NCI-H2227 (cell line): ENCODE measurements around the gene IPPK.
A peak's percentile ranks its signal among the peaks of the same experiment; 100 is the strongest.

Source experiments
- DNase-seq: peaks from one replicate; lab custom pipeline; 2025; ENCODE audit not compliant: unreplicated experiment; lab: John Stamatoyannopoulos, UW

The IPPK gene

DNA sequence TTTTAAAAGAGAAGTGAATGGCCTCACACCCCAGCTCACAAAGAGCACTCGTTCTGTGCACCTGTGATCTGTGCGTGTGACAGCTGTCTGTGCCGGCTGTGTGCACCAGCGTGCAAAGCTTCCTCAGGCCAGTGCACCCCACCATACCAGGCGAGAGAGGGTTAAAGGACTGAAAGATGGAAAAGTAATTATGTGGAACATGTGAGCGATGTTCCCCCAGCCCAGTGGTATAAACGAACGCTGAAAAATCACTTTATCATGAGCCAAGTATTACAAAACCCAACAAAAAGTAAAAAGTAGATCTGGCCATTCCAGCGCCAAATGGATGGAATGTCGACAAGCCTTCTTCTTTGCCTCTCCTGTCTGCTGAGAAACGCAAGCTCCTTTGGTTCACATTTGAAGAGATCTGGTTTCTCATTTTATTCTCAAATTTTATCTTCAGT is 53.7 kb downstream of the IPPK start:
- no peak for DNase-seq

DNA sequence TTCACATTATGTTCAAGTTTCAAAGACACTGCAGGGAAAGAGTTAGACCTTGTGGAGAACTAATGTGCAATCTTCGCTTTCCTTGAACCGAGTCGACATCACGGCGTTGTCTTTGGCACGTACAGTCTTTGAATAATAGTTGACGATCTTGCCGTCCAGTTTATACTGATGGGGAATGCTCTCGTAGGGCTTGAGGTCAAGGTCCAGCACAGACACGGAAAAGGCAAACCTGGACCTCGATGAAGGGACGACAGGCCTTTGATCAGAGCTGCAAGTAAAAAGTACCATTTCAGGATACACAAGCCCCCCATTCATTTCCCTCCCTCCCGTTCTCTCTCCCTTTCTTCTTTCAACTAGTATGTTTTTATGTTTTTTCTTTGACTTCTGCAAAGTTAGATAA is 54.1 kb downstream of the IPPK start:
- no peak for DNase-seq

DNA sequence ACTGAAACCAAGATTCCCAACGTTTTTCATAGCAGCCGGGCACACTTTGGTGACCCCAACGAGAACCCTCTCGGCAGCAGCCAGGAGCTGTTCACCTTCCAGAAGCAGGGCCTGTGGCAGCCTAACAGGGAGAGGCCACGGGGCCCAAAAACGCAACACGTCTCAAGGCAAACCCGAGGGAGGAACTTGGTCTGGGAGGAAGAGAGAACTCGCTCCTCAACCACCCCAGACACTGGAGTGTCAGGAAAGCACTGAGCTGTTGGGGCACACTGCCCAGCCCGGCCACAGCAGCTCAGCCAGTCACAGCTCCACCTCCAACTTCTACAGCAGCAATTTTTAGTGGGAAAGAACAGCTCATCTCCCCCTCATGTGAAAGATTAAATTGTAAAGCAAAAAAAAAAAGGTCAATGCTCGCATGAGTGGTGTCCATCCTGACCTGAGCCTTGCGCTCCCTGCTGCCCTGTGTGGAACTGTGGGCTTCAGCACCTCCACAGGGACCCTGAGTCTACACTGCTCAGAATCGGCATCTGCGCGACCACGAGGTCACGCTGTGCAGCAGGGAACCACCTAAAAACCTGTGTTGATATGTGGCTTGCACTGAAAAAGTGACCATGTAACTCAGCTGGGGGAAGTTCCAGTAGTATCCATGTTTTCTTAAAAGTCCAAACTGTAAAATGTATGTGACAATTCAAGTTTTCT is 55.0 kb downstream of the IPPK start:
- no peak for DNase-seq

DNA sequence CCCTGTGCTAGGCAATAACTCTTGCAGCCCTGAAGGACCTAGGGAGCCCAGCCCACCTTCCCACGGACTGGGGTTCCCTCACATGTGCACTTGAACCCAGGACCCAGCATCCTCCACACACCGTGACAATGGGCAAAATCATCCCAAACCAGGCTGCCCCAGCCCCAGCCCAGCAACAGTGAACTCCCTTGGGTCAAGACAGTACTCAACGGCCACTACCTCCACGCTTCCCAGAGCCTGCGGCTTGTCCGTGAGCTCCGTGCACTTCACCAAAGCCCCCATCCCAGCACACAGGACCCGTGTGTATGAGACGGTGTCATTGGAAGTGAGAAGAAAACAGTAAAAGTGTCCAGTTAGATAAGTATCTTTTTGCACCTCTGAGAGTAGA is 55.8 kb downstream of the IPPK start:
- no peak for DNase-seq

DNA sequence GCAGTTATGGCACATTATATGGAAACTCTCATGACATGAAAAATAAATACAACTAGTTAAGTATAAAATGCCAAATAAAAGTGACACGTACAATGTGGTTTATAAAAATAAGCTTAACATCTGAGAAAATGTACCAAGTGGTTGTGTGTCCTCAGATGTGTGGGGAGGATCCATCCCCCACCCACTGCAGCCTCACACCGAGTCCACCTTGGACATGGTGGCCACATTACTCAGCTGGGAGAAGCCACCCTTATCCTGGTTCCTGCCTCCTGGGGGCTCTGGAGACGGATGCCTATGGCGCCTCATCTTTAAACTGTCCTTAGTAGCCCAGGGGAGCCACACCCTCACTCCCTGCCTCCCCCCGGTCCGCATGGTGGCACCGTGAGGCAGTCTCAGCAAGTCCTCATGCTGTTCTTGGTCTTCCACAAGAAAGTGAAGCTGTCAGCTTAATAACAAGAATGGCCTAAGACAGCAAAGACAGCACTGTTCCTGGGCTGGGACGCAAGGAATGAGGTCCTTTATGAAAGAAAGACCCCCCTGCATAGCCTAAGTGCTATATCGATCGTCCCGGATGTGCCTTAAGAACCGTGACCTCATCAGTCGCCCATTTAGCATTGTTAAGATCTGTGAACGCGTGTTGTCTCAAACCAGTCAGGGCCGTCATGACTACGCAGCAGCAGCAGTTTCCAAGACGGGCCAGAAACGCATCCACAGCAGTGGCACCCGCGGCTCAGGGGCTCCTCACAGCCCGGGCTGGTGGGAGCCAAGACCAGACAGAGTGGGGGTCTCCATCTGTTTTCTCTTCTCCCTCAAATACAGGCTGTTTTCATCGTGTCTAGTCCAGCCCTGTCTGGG is 56.4 kb downstream of the IPPK start:
- DNase-seq = no peak

DNA sequence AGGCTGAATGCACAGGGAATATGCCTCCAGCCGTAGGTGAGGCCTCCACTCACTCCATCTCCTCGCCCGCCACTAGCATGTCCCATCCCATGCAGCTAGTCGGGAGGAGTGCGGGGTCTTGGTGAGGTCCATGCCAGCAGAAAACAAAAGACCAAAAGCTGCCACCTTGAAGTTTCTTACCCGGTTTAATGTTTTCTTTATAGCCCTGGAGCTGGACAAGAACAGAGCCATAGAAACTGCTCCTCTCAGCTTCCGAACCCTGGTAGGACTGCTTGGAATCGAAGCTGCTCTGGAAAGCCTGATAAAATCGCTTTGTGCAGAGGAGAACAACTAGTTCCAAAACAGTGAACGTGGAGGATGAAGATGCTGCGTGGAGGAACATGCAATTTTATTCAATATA is 57.1 kb downstream of the IPPK start:
- DNase-seq = no peak

DNA sequence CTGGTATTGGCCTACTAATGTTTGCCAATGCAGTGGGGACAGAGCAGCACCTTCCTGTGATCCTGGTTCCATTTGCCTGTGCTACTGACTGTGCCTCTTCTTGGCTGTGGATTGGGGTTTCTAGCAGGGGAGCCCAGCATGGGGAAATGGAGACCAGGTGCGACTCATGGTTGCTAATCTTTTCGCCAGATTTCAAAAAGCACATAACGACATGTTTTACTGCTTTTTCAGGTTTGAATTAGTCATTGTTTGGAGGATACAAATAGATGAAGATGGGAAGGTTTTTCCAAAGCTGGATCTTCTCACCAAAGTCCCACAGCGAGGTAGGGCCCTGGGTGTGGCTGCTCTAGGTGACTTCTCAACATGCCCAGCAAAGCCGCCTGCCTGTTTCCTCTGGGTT is 57.6 kb downstream of the IPPK start:
- DNase-seq = no peak

DNA sequence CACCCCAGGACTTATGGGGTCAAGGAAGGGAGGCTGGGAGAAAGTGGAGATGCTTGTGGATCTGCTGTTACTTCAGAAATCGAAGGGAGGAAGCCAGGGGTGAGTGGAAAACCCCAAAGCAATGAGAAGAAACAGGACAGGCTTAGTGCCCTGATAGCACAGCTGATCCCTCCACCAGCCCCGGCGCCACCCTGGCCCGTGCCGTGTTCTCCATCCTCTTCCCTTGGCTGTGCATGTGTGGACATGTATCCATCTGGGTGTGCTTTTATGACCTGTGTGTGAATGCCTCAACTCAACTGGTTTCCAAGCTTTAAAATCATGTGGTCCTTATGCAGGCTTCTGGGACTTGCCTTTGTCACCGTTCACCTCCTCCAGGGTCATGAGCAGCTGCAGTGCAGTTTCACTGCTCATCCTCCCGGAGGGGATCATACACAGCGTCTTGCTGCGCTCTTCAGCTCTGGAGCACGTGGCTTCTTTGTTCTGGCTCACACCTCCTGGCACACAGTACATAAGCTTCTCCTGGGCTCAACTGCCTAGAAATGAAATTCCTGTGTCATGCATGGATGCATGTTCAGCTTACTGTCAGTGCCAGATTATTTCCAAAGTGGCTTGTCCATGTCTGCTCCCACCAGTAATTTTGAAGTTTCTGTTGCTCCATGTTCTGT is 58.2 kb downstream of the IPPK start:
- DNase-seq = no peak

DNA sequence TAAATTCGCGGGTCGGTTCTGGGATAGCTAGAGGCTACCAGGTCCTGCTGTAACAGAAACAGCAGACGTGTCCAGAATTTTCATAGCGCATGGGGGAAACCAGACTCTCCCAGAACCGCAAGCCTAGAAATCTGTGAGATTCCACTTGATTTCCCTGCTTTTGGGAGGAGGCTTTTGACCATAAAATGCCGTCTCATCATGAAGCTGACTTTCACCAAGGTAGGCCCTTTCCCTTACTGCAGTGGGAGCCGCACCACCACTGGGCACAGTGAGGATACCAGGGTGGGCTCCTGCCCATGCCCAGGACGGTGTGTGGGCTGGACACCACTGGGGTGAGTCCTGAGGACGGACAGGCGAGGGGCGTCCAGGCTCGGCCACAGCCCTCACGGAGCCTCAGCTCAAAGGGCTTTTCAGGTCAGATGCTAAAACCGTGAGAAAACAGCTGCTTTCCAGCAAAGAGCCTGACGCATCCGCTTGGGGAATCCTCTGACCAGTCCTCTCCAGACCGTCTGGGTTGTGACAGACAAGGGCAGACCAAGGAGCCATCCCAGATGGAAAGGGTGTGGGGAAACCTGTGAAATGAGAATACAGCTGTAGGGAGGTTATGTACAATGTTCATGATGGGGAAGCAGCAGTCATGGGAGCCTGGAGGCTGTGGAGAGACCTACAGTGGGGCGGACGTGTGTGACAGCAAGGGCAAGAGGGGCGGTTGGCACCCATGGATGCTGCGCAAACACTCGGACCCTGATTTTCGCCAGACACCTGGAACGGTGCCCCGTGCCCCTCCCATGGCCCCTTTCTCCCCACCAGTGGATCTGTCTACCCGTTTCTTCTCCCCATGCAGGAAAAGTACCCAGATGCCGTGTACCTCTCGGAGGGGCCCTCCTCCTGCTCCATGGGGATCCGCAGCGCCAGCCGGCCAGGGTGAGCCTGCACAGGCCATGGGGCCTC is 59.2 kb downstream of the IPPK start:
- no peak for DNase-seq

DNA sequence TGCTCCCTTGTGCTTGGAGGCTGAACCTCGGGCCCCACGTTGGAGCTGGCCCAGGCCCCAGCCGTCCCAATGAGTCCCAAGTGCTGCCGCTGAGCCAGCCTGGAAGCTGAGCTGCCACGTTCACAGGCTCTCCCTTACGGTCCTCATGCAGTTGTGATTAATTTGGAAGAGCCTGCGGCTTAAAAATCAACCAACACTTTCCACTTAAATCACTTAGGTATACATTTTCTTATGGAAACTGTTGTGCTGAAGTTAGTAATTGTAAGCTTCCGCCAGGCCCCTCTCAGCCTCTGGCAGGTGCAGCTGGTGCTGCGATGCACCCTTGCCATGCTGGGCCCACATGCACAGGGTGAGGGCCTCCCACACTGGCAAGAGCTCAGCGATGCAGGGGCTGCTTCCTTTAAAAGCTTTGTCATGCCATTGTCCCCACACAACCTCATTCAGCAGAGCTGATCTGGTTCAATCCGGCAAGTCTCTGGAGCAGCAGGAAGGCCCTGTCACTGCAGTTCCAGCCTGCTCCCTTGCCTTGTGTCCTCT is 61.0 kb downstream of the IPPK start:
- peak; percentile 41 for DNase-seq

DNA sequence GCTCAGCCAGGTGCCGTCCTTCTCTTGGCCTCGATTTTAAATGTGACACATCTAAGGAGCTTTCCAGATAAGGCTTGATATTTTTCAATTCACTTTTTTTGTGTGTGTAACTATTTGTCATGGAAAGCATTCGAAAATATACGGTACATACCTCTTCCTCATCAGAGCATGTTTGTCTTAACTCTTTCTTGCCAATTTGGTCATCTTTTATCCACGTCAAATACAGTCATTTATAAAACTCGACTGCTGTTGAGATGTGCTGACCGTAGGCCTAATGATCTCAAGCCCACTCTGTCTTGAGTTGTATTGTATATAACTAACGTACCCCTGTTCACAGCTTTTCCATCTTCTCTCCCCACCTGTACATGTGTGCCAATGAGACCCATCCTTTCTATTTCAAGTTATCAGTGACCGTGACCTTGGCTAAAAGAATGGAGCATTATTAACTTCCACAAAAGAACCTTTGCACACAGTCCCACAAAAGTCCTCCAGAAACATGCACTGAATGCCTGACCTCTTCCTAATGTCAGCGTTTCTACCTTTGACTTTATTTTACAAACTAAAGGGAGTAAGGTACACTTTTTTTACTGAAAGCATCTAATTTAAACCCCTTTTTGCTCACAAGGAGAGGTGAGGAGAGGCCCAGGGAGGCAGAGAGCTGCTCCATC is 61.6 kb downstream of the IPPK start:
- DNase-seq = no peak

DNA sequence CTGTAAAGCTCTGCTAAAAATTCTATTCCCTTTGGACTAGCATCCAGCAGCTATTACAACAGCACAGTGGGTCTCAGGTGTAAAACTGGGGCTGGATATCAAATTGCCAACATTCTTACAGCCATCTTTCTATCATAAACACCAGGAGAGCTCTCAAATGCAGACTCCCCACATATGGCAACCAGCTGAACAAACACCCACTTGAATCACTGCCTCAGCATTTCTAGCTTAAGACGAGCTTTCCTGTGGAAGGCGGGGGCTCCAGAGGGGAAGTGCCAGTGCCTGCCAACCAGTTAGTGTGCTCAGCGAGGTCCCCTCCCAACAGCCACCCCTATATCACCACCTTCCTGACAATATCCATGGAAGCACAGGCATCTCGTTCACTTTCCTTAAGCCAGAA is 62.2 kb downstream of the IPPK start:
- DNase-seq = peak; percentile 19

DNA sequence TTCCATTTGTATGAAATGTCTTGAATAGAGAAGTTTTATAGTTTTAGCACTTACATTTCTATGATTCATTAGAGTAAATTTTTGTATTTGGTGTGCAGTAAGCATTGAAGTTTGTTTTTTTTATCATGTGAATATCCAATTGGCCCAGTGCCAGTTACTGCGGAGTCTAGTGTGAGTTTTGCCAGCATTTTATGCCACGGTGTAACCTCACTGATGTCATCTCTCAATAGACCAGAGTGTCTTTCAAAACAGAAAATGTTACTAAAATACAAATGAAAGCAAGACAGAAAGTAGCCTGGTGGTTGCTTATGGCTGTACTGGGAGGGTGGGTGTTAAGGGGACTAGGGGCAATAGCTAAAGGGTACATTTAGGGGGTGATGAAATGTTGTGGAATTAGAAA is 62.8 kb downstream of the IPPK start:
- DNase-seq = no peak

DNA sequence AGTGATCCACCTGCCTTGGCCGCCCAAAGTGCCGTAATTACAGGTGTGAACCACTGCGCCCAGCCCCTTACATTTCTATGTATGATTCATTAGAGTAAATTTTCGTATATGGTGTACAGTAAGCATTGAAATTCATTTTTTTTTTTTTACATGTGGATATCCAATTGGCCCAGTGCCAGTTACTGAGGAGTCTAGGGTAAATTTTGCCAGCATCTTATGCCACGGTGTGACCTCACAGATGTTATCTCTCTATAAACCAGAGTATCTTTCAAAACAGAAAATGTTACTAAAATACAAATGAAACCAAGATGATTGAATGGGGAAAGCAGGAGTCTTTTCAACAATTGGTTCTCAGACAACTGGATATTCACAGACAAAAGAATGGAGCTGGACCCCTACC is 64.7 kb downstream of the IPPK start:
- DNase-seq = no peak

DNA sequence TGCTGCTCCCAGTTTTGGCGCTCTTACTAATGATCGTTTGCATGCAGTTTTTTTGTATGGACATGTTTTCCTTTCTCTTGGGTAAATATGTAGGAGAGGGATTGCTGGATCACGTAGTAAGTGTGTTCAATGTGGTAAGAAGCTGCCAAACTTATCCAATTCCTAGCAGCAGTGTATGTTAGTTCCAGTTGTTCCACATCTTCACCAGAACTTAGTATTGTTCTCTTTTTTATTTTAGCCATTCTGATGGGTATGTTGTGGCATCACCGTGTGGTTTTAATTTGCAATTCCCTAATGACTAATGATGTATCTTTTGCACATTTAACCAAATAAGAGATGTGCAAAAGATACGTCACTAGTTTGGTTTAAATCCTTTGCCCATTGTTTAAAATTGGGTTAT is 65.9 kb downstream of the IPPK start:
- DNase-seq = no peak

DNA sequence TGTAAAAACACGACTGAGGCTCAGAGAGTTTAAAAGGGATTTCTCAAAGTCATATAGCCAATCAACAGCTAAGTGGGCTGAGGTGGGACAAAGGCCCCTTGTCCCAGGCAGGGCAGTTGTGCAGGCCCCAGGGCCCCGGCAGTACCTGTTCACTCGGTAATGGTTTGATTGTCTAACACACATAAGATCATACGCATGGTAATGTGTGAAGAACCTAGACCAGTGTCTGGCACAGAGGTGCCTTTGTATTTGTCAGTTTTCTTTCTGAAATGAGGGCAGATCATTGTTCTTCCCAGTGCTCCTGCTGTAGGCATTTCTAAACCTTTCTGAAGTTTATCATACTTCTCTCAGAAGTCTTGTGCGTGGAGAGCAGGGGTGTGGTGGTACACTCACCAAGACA is 66.8 kb downstream of the IPPK start:
- no peak for DNase-seq

DNA sequence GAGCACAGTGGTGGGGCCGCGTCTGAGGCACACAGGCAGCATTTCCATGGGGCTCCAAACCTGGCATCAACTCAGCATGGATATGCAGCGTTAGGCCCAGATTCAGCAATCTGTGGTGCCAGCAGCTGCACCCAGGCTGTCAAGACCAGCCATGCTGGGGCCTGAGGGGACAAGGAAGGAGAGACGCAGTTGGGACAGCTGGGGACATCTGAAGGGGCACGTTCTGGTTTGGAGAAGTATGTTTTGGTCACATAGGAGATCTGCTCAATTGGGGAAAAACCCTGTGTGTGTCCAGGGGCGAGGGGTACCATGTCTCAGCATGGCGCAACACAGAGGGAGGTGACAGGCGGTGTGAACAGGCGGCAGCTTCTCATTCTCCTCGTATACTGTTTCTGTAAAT is 67.5 kb downstream of the IPPK start:
- DNase-seq = no peak

DNA sequence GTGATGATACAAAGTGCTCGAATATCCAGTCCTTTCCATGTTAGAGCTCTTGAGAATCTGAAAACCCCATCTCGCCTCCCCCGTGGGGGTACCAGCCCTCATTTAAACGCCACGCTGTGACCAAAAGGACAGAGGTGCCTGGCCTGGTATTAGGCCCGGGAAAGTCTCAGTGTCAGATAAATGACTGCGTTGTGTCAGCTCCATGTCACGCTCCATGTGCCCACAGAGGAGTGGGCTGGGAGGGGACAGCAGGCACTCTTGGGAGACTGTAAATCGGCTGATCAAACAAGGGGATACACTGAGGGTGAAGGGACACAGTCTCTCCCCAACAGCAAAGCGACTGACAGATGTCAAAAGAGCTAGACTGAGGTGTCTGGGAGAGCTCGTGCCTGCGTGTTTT is 68.5 kb downstream of the IPPK start:
- no peak for DNase-seq

DNA sequence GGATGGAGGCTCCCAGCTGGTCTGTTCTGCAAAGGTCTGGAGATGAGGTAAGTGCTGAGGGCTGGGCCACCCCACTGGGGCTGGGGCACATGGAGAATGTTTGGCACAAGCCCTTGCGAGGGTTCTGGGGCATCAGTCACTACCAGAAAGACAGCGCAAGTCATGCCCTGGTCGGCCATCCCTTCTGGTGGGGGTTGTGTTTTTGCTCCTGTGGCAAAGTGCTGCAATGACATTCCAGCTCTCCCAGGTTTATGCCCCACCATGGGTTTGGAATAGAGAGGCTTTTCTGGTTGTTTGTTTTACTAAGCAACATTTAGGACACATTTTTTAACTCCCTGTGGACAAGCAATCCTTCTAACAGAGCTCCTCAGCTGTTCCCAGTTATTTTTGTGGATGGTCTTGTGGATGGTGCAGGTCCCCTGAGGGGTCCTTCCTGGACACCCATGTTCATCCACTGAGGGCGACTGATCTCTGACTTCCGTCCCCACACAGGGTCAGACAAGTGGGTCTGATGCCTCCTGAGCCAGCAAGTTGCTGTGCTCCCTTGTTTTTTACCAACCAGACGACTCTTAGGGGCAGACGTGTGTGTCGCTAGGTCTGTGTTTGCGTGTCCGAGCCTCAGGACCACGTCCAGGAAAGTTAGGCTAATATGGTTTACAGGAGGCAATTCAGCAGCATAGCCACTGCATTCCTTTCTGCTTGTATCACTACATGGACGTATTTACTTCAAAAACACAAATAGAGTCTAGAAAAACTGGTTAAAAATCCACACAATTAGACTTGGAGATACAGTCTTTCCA is 69.3 kb downstream of the IPPK start:
- DNase-seq = no peak
